NCI-H1694 (cell line): ENCODE data around the gene TXNDC12.
"Not testable (repeated sequence)": the region's sequence is repeated elsewhere in the genome, so short reads cannot be mapped to it uniquely, and the experiment has no call there.

Source experiments
- DNase-seq: peaks from one replicate; lab custom pipeline; 2025; lab: John Stamatoyannopoulos, UW

TXNDC12 gene

DNA sequence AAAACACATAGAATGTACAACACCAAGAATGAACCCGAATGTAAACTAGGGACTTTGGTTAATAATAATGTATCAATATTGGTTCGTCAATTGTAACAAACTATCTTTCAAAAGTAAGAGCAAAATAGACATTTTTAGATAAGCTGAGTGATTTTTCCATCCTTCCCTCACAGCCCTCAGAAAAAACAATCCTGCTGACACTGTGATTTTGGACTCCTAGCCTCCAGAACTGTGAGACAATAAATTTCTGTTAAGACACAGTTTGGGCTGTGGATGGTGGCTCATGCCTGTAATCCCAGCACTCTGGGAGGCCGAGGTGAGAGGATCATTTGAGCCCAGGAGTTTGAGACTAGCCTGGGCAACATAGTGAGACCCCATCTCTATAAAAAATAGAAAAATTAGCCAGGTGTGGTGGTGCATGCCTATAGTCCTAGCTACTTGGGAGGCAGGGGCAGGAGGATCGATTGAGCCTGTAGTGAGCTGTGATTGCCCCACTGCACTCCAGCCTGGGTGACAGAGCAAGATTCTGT lies 9.3 kb downstream of the TXNDC12 start:
- DNase-seq = not testable (repeated sequence)

DNA sequence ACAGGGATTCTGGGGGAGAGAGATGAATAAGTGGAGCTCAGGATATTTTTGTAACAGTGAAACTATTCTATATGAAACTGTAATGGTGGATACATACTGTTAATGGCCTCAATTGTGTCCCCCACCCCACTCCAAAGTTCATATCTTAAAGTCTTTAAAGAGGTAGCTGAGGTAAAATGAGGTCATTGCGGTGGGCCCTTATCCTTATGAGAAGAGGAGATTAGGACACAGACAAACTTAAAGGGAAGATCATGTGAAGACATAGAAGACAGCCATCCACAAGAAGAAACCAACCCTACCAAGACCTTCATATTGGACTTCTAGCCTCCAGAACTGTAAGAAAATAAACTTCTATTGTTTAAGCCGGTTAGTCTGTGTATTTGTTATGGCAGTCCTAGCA lies 9.8 kb downstream of the TXNDC12 start:
- DNase-seq = no peak

DNA sequence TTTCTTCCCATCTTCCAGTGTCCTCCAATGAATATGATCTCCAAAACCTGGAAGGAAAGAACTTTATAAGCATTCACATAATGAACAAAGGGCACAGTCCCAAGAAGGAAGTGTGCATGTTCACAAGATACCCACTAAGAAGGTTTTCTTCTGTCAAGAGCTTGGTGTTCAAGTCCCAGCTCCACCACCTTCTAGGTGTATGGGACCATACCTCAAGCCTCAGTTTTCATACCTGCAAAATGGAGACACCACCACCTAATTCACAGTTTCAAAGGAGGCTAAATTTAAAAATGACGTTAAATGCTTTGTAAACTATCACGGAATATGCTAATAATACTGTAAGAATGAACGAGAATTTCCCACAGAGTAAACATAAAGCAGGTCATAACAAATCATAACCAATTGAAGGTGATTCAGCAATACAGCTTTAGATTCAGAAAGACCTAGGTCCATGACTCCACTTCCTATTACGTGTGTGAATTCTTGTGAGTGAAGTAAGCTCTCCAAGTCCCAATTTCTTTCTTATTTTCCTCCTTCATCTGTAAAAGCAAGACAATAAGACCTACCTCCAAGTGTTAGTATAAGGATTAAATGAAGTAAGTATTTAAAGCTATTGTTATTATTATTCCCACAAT lies 13.3 kb downstream of the TXNDC12 start:
- no peak for DNase-seq

DNA sequence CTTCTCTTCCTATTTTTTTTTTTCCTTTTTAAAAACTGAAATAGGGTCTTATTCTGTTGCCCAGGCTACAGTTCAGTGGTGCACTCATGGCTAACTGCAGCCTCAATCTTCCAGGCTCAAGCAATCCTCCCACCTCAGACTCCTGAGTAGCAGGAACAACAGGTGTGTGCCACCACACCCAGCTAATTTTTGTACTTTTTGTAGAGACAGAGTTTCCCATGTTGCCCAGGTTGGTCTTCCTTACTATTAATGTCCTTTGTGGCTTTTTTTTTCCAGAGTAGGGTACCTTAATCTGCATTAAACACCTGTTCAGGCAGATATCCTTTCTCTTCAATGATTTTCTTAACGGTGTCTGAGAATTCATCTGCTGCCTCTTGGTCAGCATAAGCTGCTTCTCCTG lies 17.1 kb downstream of the TXNDC12 start:
- no peak for DNase-seq

DNA sequence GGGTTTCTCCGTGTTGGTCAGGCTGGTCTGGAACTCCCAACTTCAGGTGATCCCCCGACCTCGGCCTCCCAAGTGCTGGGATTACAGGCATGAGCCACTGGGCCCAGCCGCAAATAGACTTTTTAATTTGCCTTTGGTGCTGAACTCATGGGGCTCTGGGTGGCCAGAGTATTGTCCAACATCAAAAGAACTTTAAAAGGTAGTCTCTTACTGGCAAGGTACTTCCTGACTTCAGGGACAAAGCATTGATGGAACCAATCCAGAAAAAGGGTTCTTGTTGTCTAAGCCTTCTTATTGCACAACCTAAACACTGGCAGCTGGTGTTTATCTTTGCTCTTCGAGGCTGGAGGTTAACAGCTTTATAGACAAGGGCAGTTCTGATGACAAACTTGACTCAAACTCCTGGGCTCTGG lies 17.6 kb downstream of the TXNDC12 start:
- peak; percentile 13 for DNase-seq

DNA sequence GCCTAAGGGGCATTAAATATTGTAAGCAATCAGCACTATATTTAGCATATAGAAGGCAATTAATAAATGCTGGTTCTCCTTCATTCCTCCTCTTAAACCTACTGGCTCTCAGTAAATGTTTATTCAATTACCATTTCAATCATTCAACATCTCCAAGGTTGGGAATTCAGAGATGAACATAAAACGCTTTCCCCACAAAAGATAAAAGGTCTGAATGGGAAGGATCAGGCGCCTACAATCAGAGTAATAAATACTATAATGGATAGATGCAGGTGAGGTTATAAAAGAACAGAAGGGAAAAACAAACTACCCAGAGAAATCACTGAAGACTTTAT lies 21.0 kb downstream of the TXNDC12 start:
- DNase-seq = no peak

DNA sequence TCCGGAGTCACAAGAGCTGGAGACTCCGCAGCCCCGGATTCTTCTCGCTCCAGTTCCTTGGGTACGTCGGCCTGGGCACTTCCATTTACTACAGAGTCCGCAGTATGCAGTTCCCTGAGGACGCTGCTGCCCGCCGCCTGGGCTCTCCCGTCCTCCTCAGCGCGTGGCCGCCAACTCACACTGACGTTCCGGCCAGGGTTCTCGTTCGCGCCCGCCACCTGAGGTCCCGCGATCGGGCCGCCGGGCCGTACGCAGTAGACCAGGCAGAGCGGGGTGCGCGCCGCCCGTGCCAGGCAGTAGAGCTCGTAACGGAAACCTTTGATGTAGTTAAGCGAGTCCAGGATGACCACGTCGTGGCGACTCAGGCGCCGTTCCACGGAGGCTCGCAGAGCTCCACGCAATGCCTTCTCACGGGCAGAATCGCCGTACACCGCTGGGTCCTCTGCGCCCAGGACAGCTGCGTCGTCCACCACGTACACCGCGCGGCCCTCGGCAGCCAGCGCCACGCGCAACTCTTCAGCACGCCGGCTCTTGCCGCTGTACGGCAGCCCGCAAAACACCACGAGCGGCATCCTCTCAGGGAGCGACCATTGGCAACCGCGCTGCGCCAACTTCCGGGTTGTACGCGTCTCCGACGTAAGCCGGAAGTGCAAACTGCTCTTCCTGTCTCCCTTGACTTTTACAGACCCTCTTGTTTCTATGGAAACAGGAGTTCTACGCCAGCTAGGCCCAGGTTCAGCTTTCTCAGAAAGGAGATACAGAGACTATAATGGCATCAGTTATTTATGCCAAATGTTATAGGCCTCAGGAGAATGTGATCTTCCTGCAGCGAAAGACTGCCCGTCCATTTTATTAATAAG lies 21.6 kb downstream of the TXNDC12 start, which contains the start of gene KTI12:
Gene KTI12 (minus strand): TSS at position 621 of the 860 bp plus-strand sequence. CDS start 49 bp downstream, at position 572.
- peak; percentile 87 for DNase-seq

DNA sequence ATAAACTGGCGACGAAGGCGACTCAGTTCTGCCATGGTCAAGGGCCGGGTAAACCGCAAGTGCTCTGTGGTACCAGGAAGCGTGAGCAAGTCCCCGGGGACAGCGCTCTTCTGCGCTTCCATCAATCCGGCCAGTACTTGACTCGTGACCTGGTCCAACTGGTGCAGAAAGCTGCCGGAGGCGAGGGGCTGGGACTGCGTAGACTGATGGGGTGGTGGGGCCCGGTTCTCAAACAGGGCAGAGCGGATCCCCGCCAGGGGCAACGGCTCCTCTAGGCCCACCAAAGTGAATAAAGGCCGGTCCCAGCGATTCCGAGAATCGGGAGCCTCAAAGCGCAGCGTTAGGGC lies 22.2 kb downstream of the TXNDC12 start:
- no peak for DNase-seq

DNA sequence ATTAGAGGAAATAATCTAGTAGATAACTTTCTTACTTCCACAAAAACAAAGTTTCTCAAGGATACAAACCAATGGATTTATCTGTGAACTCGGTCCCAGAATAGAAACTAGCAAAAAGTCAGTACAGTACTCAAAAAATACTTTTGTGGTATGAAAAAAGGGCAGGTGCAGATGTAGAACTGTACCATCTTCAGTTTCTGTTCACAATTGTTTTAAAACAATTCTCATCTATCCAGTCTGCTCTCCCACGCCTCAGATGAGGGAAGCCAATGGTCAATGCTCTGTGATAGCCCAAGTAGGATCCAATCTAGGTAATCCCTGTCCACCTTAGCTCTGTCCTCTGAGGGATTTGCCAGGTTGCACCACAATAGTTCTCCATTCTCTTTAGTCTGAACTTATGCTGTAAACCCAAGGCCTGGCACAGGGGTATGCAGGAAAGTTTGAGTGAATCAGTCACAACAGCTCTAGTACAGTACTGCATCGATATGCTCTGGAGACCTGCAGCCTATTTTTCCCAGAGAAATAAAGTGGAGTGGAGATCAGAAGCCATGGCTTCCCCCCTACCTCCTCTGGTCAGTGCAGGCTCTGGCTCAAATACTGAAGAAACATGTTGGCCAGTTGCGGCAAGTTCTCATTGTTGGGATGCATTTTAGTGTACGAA lies 22.7 kb downstream of the TXNDC12 start:
- no peak for DNase-seq

DNA sequence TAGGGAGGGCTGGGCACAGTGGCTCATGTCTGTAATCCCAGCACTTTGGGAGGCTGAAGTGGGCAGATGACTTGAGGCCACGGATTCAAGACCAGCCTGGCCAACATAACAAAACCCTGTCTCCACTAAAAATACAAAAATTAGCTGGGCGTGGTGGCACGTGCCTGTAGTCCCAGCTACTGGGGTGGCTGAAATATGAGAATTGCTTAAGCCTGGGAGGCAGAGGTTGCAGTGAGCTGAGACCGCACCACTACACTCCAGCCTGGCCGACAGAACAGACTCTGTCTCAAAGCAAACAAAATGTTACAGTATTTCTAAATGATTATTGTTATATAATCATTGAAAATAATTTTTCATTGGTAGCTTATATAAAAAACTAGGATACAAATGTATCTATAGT lies 26.2 kb downstream of the TXNDC12 start:
- DNase-seq = not testable (repeated sequence)

DNA sequence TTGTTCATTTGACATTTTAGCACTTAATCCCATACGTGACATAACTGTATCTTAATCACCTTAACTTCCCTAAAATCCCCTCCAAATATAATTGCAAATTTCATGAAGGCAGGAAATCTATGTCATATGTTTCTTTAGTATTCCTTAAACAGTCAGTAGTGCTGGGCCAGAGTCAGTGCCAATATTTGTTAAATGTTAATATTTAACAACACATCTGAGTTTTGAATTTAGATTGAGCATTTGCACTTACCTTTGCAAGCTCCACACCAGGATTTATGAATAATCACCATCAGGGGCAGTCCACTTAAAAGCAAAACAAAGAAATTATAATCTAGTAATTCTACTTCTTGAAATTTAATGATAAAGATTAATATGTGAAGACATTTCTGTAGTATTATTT lies 26.7 kb downstream of the TXNDC12 start:
- no peak for DNase-seq

DNA sequence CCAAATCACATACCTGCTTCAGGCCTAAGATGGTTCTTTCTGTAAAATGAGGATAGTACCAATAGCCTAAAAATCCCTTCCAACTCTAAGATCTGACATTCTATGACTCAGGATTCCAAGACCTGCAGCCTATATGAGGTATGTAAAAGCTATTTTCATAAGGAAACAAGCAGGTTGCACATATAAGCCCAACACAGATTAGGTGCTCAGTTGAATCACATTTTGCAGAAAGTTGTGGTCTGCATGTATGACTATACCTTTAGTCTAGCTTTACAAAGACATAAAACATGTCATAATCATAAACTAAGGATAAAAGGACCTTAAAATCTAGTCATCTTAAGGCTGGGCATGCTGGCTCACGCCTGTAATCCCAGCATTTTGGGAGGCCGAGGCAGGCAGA lies 28.7 kb downstream of the TXNDC12 start:
- no peak for DNase-seq

DNA sequence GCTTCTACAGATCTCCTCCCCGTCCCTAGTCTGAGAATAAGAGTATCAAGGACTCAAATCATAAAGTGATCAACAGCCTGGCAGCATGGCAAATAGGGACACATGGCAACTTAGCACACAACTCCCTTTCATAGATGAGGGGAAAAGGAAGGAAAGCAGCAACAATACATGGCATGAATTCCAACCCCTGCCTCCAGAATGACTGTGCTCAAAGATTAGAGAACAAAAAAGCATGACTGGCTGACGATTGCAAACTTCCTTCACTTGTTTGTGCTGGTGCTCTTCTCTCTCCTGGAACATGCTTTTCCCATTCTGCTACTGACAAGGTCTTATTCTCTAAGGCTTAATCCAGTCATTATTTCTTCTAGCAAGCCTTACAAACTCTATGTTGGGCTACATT lies 32.9 kb downstream of the TXNDC12 start:
- no peak for DNase-seq

DNA sequence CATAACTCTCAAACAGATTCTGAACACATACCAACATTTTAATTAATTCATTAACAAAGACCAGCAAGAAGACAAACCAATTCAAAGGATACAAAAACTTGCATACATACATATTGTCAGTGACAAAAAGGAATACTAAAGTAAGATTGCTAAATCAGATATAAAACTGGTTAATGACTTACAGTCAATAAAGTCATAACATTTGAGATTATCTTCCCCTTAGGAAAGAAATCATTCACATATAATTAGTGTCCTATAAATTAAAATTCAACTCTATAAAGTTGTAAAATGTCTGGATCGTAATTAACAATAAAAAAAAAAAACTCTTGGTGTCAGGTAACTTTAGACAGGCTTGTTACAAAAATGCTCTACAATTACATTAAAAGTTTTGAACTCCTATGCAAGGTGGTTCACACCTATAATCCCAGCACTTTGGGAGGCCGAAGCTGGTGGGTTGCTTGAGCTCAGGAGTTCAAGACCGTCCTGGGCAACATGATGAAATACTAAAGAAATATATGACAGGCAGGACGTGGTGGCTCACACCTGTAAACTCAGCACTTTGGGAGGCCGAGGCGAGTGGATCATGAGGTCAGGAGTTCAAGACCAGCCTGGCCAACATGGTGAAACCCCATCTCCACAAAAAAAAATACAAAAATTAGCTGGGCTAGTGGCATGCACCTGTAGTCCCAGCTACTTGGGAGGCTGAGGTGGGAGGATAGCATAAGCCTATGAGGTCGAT lies 46.8 kb downstream of the TXNDC12 start:
- DNase-seq = no peak

DNA sequence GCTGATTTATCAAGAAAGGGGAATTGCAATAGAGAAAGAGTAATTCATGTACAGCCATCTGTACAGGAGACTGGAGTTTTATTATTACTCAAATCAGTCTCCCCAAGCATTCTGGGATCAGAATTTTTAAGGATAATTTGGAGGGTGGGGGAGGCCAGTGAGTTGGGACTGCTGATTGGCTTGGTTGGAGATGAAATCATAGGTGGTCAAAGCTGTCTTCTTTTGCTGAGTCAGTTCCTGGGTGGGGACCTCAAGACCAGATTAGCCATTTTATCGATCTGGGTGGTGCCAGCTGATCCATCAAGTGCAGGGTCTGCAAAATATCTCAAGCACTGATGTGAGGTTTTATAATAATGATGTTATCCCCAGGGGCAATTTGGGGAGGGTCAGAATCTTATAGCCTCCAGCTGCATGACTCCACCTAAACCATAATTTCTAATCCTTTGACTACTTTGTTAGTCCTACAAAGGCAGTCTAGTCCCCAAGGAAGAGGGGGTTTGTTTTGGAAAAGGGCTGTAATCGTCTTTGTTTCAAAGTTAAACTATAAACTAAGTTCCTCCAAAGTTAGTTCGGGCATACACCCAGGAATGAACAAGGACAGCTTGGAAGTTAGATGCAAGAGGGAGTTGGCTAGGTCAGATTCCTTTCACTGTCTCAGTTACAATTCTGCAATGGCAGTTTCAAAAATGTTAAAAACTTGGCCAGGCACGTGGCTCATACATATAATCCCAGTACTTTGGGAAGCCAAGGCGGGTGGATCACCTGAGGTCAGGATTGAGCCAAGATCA lies 47.6 kb downstream of the TXNDC12 start:
- no peak for DNase-seq

DNA sequence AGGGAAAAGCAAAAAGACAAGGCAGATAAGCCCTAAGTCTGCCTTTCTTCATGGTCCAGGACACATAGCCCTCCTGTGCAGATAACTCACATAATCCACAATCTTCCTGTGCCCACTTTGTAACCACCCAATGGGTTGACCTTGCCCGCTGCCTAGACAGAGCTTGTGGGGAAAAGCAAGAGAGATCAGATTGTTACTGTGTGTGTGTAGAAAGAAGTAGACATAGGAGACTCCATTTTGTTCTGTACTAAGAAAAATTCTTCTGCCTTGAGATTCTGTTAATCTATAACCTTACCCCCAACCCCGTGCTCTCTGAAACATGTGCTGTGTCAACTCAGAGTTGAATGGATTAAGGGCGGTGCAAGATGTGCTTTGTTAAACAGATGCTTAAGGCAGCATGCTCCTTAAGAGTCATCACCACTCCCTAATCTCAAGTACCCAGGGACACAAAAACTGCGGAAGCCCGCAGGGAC lies 48.9 kb downstream of the TXNDC12 start:
- not testable (repeated sequence) for DNase-seq

DNA sequence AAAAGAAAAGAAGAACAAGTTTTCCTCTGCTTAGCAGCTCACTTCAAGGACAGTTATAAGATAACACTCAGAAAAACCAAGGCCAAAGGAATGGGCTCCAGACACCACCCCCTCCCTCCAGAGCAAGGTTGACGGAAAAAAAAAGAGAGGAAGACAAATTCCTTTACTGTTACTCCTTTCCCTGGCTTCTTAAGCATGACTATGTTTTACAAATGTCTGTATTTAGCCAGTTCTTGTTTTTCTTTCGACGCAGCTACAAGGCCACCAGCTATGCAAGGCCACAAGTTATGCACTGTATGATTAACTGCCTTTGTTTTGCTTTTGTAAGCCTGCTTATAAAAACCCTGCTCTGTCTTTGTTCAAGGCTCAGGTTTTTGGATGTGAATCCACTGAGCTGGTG lies 49.4 kb downstream of the TXNDC12 start:
- not testable (repeated sequence) for DNase-seq

DNA sequence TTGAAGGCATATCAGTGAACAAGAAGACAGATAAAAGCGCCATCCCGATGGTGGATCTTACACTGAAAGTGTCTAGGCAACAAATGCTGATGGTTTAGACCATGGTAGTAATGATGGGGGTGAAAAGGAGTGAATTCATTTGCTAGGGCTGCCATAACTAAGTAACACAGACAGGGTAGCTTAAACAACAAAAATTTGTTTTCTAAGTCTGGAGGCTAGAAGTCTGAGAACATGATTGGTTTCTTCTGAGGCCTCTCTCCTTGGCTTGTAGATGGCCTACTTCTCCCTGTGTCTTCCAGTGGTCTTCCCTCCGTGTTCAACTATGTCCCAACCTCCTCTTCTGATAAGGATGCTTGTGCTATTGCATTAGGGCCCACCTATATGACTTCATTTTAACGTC lies 51.1 kb downstream of the TXNDC12 start:
- DNase-seq = no peak

DNA sequence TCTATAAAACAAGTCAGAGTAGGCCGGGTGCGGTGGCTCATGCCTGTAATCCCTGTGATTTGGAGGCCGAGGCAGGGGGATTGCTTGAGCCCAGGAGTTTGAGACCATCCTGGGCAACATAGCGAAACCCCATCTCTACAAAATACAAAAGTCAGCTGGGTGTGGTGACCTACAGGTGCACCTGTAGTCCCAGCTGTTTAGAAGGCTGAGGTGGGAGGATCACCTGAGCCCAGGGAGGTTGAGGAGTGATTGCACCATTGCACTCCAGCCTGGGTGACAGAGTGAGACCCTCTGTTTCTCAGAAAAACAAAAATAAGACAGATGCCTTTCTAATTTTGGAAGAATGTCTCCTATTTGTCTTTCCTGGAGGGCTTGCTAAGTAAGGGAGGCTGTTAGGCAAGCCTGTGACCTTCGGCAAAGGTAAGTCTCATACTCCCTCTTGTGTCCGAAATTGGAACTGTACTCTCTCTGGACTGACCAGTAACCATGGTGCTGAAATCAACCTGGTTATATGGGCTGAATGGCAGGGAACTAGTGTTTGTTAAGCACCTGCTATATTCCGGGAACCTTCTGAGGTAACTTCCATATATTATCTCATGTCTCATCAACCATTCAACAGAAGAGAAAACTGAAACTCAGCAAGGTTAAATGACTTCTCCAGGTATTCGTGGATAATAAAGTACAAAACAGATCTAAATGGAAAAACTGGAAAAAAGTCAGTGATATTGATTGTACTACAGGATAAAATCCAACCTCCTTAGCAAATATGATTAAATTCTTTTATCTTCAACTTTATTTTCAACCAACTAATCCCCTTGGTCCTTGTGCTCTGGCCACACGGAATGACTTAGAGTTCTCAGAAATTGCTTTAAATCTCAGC lies 52.7 kb downstream of the TXNDC12 start:
- peak; percentile 96 for DNase-seq

DNA sequence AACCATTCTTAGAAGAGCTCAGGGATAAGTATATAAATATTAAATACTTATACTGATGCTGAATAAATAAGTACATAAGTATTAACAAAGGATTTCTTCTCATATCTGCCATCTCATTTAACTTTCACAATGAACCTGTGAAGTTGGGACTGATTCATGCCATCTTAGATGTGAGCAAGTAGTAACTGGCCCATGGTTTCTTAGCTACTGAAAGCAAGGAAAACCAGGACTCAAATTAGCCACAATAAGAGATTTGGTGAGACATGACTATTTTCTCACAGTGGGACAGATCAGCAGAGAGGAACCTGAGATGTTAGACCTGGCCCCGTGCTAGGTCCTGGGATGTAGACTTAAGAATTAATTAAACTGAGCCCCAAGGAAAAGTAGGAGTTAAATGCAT lies 56.3 kb downstream of the TXNDC12 start:
- DNase-seq = no peak
